Epithelial cell of proximal tubule (primary cell): ENCODE data around the gene FZD4. TPM values are rescaled to one million over a fixed set of nuclear protein-coding genes. Genes with fewer than 3 reads are reported as not detected.

Experiments used
- DNase-seq: peaks from one replicate; pipeline ENCODE4 v3.0.0-alpha.2; 2011; ENCODE audit warnings: low read depth
- H3K4me3 ChIP-seq: 2 replicates; pipeline ENCODE4 v1.5.1; 2011; ENCODE audit warnings: low read depth, mild to moderate bottlenecking, low read length
- CTCF ChIP-seq: conservative IDR thresholded peaks from 2 replicates; pipeline ENCODE4 v1.5.1; 2012; ENCODE audit warnings: low read depth, mild to moderate bottlenecking, low read length
- total RNA-seq: library from RNA; depleted of rRNA; stranded (reverse); fragments of >200 nt; gene quantifications from 2 replicates; pipeline ENCODE4 v1.2.3, GENCODE V29; 2015

The FZD4 gene
- total RNA-seq, 1 donor from 2014 or later, result 4.7 TPM

GRCh38 chr11:86981777-86982540 lies 26.8 kb upstream of the FZD4 start:
- H3K4me3 ChIP-seq, result no peak overlapping the region
- DNase-seq, result no peak
- TF ChIP-seq CTCF, result no peak

- TF ChIP-seq CTCF, result no peak
- H3K4me3 ChIP-seq, result no peak overlapping the region
- DNase-seq, result no peak
Measured at GRCh38 chr11:86980086-86980796, 25.0 kb upstream of the FZD4 start.

GRCh38 chr11:86978756-86979608 lies 23.8 kb upstream of the FZD4 start:
- no peak overlapping the region for H3K4me3 ChIP-seq
- DNase-seq, result no peak
- TF ChIP-seq CTCF, result peak; percentile 56

- TF ChIP-seq CTCF, result no peak
- DNase-seq, result no peak
- no peak overlapping the region for H3K4me3 ChIP-seq
Measured at GRCh38 chr11:86978247-86978646, 23.1 kb upstream of the FZD4 start.

- TF ChIP-seq CTCF, result no peak
- no peak overlapping the region for H3K4me3 ChIP-seq
- DNase-seq, result no peak
Measured at GRCh38 chr11:86977441-86978050, 22.4 kb upstream of the FZD4 start.

- DNase-seq, result no peak
- no peak for TF ChIP-seq CTCF
- no peak overlapping the region for H3K4me3 ChIP-seq
Measured at GRCh38 chr11:86972734-86973133, 17.5 kb upstream of the FZD4 start.
